Mesendoderm (in vitro differentiated cells): Measurements from ENCODE around the gene DOCK10.

Experiments
- DNase-seq: peaks from one replicate; pipeline ENCODE4 v3.0.0; 2013
- H2AK5ac ChIP-seq: 2 replicates; pipeline ENCODE4 v1.6.1; 2013; ENCODE audit warnings: low read length, inconsistent platforms
- H2BK120ac ChIP-seq: 2 replicates; pipeline ENCODE4 v1.6.1; 2013; ENCODE audit warnings: low read depth, mild to moderate bottlenecking, low read length, moderate library complexity, mixed read lengths
- H2BK15ac ChIP-seq: replicated peaks from 2 replicates; pipeline ENCODE4 v1.6.1; 2013; ENCODE audit warnings: low read depth, mild to moderate bottlenecking, moderate library complexity
- H2BK5ac ChIP-seq: 2 replicates; pipeline ENCODE4 v1.6.1; 2013; ENCODE audit warnings: low read length, inconsistent platforms
- H3K18ac ChIP-seq: 2 replicates; pipeline ENCODE4 v1.6.1; 2013; ENCODE audit warnings: mild to moderate bottlenecking, low read length, mixed read lengths
- H3K23ac ChIP-seq: one replicate; pipeline ENCODE4 v1.6.1; 2013; ENCODE audit warnings: low read length
- H3K27ac ChIP-seq: 2 replicates; pipeline ENCODE4 v1.5.1; 2013; ENCODE audit warnings: low read depth, mild to moderate bottlenecking, inconsistent platforms, low read length, moderate library complexity
- H3K27me3 ChIP-seq: 2 replicates; pipeline ENCODE4 v1.6.1; 2013; ENCODE audit warnings: low read length, control low read depth, mild to moderate bottlenecking, inconsistent platforms; ENCODE audit not compliant: insufficient read depth, poor library complexity
- H3K36me3 ChIP-seq: 2 replicates; pipeline ENCODE4 v1.6.1; 2013; ENCODE audit warnings: low read length, inconsistent platforms; ENCODE audit not compliant: control insufficient read depth, insufficient read depth
- H3K4ac ChIP-seq: one replicate; pipeline ENCODE4 v1.6.1; 2013; ENCODE audit warnings: low read depth, mild to moderate bottlenecking, low read length, moderate library complexity
- H3K4me1 ChIP-seq: 2 replicates; pipeline ENCODE4 v1.6.1; 2013; ENCODE audit warnings: low read depth, low read length, inconsistent platforms; ENCODE audit not compliant: control insufficient read depth
- H3K4me2 ChIP-seq: 2 replicates; pipeline ENCODE4 v1.6.1; 2013; ENCODE audit warnings: low read length
- H3K4me3 ChIP-seq: 2 replicates; pipeline ENCODE4 v1.5.1; 2013; ENCODE audit warnings: mild to moderate bottlenecking, low read length
- H3K56ac ChIP-seq: one replicate; pipeline ENCODE4 v1.6.1; 2013; ENCODE audit warnings: low read length
- H3K79me1 ChIP-seq: 2 replicates; pipeline ENCODE4 v1.6.1; 2013; ENCODE audit warnings: low read length, inconsistent platforms
- H3K79me2 ChIP-seq: 2 replicates; pipeline ENCODE4 v1.6.1; 2013; ENCODE audit warnings: mild to moderate bottlenecking, low read length; ENCODE audit not compliant: control insufficient read depth, insufficient read depth
- H3K9ac ChIP-seq: 2 replicates; pipeline ENCODE4 v1.6.1; 2013; ENCODE audit warnings: low read length, inconsistent platforms
- H4K5ac ChIP-seq: one replicate; pipeline ENCODE4 v1.6.1; 2013; ENCODE audit warnings: low read length
- H4K8ac ChIP-seq: one replicate; pipeline ENCODE4 v1.6.1; 2013; ENCODE audit warnings: low read depth, mild to moderate bottlenecking, control low read depth, low read length, moderate library complexity
- WGBS: extraction: QIAGEN DNeasy Blood & Tissue Kit; methylation state at CpG from one replicate; pipeline ENCODE4 v1.1.7; 2013; ENCODE audit warnings: low lambda C conversion rate, missing lambda C conversion rate; ENCODE audit not compliant: insufficient coverage; ENCODE audit errors: extremely low coverage; 5-methylcytosine and 5-hydroxymethylcytosine counted together

Gene DOCK10

GRCh38 chr2:224959556-224959955 lies 82.7 kb downstream of the DOCK10 start:
- no peak overlapping the region for H4K5ac ChIP-seq
- H3K56ac ChIP-seq, result no peak overlapping the region
- no peak overlapping the region for H3K23ac ChIP-seq
- H3K27ac ChIP-seq, result no peak overlapping the region
- H3K27me3 ChIP-seq, result no peaks in the 10 kb centered on the region
- no peak overlapping the region for H2BK15ac ChIP-seq
- no peak overlapping the region for H4K8ac ChIP-seq
- no peak overlapping the region for H3K4me3 ChIP-seq
- no peaks in the 10 kb centered on the region for H3K79me1 ChIP-seq
- no peak overlapping the region for H3K4ac ChIP-seq
- no peak overlapping the region for H3K18ac ChIP-seq
- no peak overlapping the region for H2AK5ac ChIP-seq
- H3K36me3 ChIP-seq, result no peaks in the 10 kb centered on the region
- H3K4me1 ChIP-seq, result no peaks in the 10 kb centered on the region
- no peak overlapping the region for H3K4me2 ChIP-seq
- H2BK120ac ChIP-seq, result no peak overlapping the region
- no peak overlapping the region for H2BK5ac ChIP-seq
- no peak overlapping the region for H3K9ac ChIP-seq
- no peaks in the 10 kb centered on the region for H3K79me2 ChIP-seq
- WGBS, result no CpG with 5 or more reads among the region's 3 CpGs
- no peak for DNase-seq

DNA sequence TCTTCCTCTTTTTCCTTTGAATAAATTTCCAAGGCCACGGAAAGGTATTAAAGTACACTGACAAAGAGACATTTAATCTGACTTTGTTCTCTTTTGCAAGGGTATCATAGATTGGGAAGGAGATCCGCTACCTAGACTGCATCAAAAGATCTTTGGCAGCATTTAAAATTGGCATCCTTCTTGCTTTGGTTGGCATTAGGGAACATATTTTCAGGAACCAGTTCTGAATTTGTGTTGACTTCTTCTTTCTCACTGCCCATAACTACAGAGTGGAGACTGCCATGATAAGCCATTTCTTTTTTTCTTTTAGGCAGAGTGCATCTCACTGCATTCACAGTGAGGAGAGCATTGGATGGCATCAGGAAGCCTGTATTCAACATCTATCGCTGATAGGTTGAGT lies 83.4 kb downstream of the DOCK10 start:
- H3K56ac ChIP-seq, result no peak overlapping the region
- H2BK120ac ChIP-seq, result no peak overlapping the region
- H3K4ac ChIP-seq, result no peak overlapping the region
- H3K18ac ChIP-seq, result no peak overlapping the region
- no peak overlapping the region for H3K4me3 ChIP-seq
- H3K23ac ChIP-seq, result no peak overlapping the region
- H2BK15ac ChIP-seq, result no peak overlapping the region
- no peak overlapping the region for H3K4me2 ChIP-seq
- DNase-seq, result no peak
- no peaks in the 10 kb centered on the region for H3K27me3 ChIP-seq
- H3K27ac ChIP-seq, result no peak overlapping the region
- no peak overlapping the region for H2BK5ac ChIP-seq
- H2AK5ac ChIP-seq, result no peak overlapping the region
- no peak overlapping the region for H4K8ac ChIP-seq
- WGBS, result no CpG with 5 or more reads among the region's 3 CpGs
- no peaks in the 10 kb centered on the region for H3K79me2 ChIP-seq
- no peaks in the 10 kb centered on the region for H3K79me1 ChIP-seq
- H3K36me3 ChIP-seq, result no peaks in the 10 kb centered on the region
- no peak overlapping the region for H3K9ac ChIP-seq
- no peak overlapping the region for H4K5ac ChIP-seq
- H3K4me1 ChIP-seq, result no peaks in the 10 kb centered on the region

DNA sequence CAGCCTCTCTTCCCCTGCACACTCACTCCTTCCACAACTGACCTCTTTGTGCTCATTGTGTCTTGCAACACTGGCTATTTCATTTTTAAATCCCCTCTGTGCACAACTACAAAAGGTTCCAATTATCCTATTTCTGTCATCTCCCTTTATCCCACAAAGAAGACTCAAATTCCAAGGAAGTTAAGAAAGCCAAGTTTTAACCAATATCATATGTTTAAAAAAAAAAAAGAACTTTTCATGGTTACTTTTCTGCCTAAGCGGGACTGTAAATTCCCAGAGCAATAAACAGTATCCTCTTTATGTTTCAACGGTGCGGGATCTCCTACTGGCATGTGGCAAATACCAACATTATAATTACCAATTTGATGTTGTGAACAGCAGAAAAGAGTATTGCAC lies 83.8 kb downstream of the DOCK10 start:
- Histone ChIP-seq H3K79me2 (no peaks in the 10 kb centered on the region), H3K23ac (no peak overlapping the region), H4K5ac (no peak overlapping the region), H3K9ac (no peak overlapping the region), H3K18ac (no peak overlapping the region), H3K4me3 (no peak overlapping the region), H3K4me1 (no peaks in the 10 kb centered on the region), H2AK5ac (no peak overlapping the region), H3K56ac (no peak overlapping the region), H3K27ac (no peak overlapping the region), H4K8ac (no peak overlapping the region), H3K36me3 (no peaks in the 10 kb centered on the region), H2BK15ac (no peak overlapping the region), H2BK5ac (no peak overlapping the region), H3K27me3 (no peaks in the 10 kb centered on the region), H3K4me2 (no peak overlapping the region), H3K4ac (no peak overlapping the region), H2BK120ac (no peak overlapping the region), H3K79me1 (no peaks in the 10 kb centered on the region)
- WGBS, result no CpG with 5 or more reads among the region's 3 CpGs
- DNase-seq, result no peak

GRCh38 chr2:224957540-224958461 lies 84.5 kb downstream of the DOCK10 start:
- H3K79me2 ChIP-seq, result no peaks in the 10 kb centered on the region
- no CpG with 5 or more reads among the region's 8 CpGs for WGBS
- no peak overlapping the region for H2BK5ac ChIP-seq
- H3K4me3 ChIP-seq, result no peak overlapping the region
- no peaks in the 10 kb centered on the region for H3K27me3 ChIP-seq
- H2BK15ac ChIP-seq, result no peak overlapping the region
- H3K4me2 ChIP-seq, result no peak overlapping the region
- H3K36me3 ChIP-seq, result no peaks in the 10 kb centered on the region
- no peak overlapping the region for H4K8ac ChIP-seq
- H4K5ac ChIP-seq, result no peak overlapping the region
- H3K23ac ChIP-seq, result no peak overlapping the region
- no peak for DNase-seq
- H3K56ac ChIP-seq, result no peak overlapping the region
- no peaks in the 10 kb centered on the region for H3K4me1 ChIP-seq
- H3K4ac ChIP-seq, result no peak overlapping the region
- no peak overlapping the region for H2AK5ac ChIP-seq
- H2BK120ac ChIP-seq, result no peak overlapping the region
- no peak overlapping the region for H3K9ac ChIP-seq
- H3K18ac ChIP-seq, result no peak overlapping the region
- H3K79me1 ChIP-seq, result no peaks in the 10 kb centered on the region
- H3K27ac ChIP-seq, result no peak overlapping the region

- Histone ChIP-seq H2BK5ac (no peak overlapping the region), H3K79me2 (no peaks in the 10 kb centered on the region), H3K9ac (no peak overlapping the region), H3K56ac (no peak overlapping the region), H3K4me1 (no peaks in the 10 kb centered on the region), H3K27ac (no peak overlapping the region), H3K79me1 (no peaks in the 10 kb centered on the region), H2BK15ac (no peak overlapping the region), H2BK120ac (no peak overlapping the region), H4K8ac (no peak overlapping the region), H2AK5ac (no peak overlapping the region), H3K36me3 (no peaks in the 10 kb centered on the region), H3K4me2 (no peak overlapping the region), H3K18ac (no peak overlapping the region), H3K4ac (no peak overlapping the region), H3K4me3 (no peak overlapping the region), H3K23ac (no peak overlapping the region), H3K27me3 (no peaks in the 10 kb centered on the region), H4K5ac (no peak overlapping the region)
- DNase-seq, result no peak
- WGBS, result no CpG with 5 or more reads among the region's 3 CpGs
Observed at GRCh38 chr2:224956706-224957105, 85.6 kb downstream of the DOCK10 start.

DNA sequence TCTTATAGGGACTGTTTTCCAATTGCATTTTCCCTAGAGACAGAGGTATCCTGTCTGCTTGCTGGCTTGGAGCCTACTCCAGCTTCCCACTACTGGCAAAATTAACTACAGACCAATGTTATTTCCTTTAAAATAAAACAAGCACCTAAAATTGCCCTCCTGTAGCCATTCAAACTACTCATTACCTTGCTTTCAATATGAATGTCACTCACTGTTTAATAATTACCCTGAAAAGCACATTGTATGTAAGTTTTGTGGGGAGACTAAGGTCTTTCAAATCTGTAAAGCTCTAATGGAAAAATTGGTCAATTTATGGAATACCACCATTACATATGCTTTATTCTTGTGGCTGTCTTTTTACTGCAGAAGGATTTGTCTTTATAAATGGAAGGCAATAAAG lies 87.3 kb downstream of the DOCK10 start:
- no peak overlapping the region for H4K8ac ChIP-seq
- no peak overlapping the region for H3K18ac ChIP-seq
- no peaks in the 10 kb centered on the region for H3K4me1 ChIP-seq
- no peaks in the 10 kb centered on the region for H3K27me3 ChIP-seq
- H3K56ac ChIP-seq, result no peak overlapping the region
- no peak overlapping the region for H3K4me3 ChIP-seq
- no peak overlapping the region for H2AK5ac ChIP-seq
- no peak overlapping the region for H3K27ac ChIP-seq
- no peak overlapping the region for H3K9ac ChIP-seq
- H4K5ac ChIP-seq, result no peak overlapping the region
- H3K4ac ChIP-seq, result no peak overlapping the region
- H2BK5ac ChIP-seq, result no peak overlapping the region
- no peaks in the 10 kb centered on the region for H3K79me2 ChIP-seq
- H3K79me1 ChIP-seq, result no peaks in the 10 kb centered on the region
- no peaks in the 10 kb centered on the region for H3K36me3 ChIP-seq
- no peak for DNase-seq
- H3K23ac ChIP-seq, result no peak overlapping the region
- no peak overlapping the region for H3K4me2 ChIP-seq
- H2BK120ac ChIP-seq, result no peak overlapping the region
- no peak overlapping the region for H2BK15ac ChIP-seq
